HepG2 (cell line): ENCODE measurements around the gene NDUFAF8. TPM values are rescaled to one million over a fixed set of nuclear protein-coding genes. Genes with fewer than 3 reads are reported as not detected.

Experiments used
- polyA plus RNA-seq, 8 experiments: library from polyadenylated mRNA; depleted of rRNA in 3 of 8; stranded (reverse) in 7 of 8; unstranded in 1 of 8; fragments of >200 nt; fragmentation: Illumina TruSeq in 4 of 8; extraction: Trizol in 4 of 8; gene quantifications; 2 replicates each; pipeline versions ENCODE4 v1.2.1 to v1.2.3, GENCODE V29; 2011 to 2016; ENCODE audit warnings: low read depth in 4 of 8, missing spikeins in 1 of 8, mixed read lengths in 1 of 8; ENCODE audit not compliant: insufficient read depth in 1 of 8
- total RNA-seq, 5 experiments: library from RNA; depleted of rRNA; stranded (reverse); fragments of >200 nt; fragmentation: Illumina TruSeq; extraction: Trizol; gene quantifications; 2 replicates each; pipeline ENCODE4 v1.2.3, GENCODE V29; 2016; ENCODE audit warnings: low read depth in 1 of 5

NDUFAF8 gene
- total and polyA plus RNA-seq, 2 of the 13 experiments (the other 11 are each of a cell fraction or from before 2014, with no cell fraction given) = 75.6 to 233 TPM

Other genes with a start within 250 kb of the NDUFAF8 start
- 24.2 and 24.6 TPM in 2 replicates for gene CHMP6, start 247.5 kb upstream of the NDUFAF8 start, total RNA-seq (2016; rRNA removed; fragmentation: Illumina TruSeq; extraction: Trizol)
- gene CHMP6, start 247.5 kb upstream of the NDUFAF8 start, polyA plus RNA-seq (2011; rRNA removed) = 11.1 and 17.7 TPM in 2 replicates
- 16.3 and 22.5 TPM in 2 replicates for gene BAIAP2, start 204.2 kb upstream of the NDUFAF8 start, total RNA-seq (2016; rRNA removed; fragmentation: Illumina TruSeq; extraction: Trizol)
- 24.0 and 29.8 TPM in 2 replicates for gene BAIAP2, start 204.2 kb upstream of the NDUFAF8 start, polyA plus RNA-seq (2011; rRNA removed)
- 0.18 TPM in 1 of 2 replicates, not detected in the other for gene PVALEF, start 73.8 kb upstream of the NDUFAF8 start, total RNA-seq (2016; rRNA removed; fragmentation: Illumina TruSeq; extraction: Trizol)
- gene PVALEF, start 73.8 kb upstream of the NDUFAF8 start, polyA plus RNA-seq (2011; rRNA removed) = 0.18 and 0.24 TPM in 2 replicates
- 6.1 and 8.4 TPM in 2 replicates for gene AATK, start 73.1 kb upstream of the NDUFAF8 start, total RNA-seq (2016; rRNA removed; fragmentation: Illumina TruSeq; extraction: Trizol)
- gene AATK, start 73.1 kb upstream of the NDUFAF8 start, polyA plus RNA-seq (2011; rRNA removed) = 2.9 and 5.2 TPM in 2 replicates
- gene CEP131, start 16.4 kb upstream of the NDUFAF8 start, total RNA-seq (2016; rRNA removed; fragmentation: Illumina TruSeq; extraction: Trizol) = 11.1 and 16.8 TPM in 2 replicates
- gene CEP131, start 16.4 kb upstream of the NDUFAF8 start, polyA plus RNA-seq (2011; rRNA removed) = 5.0 and 5.6 TPM in 2 replicates
- 8.5 and 18.8 TPM in 2 replicates for gene TEPSIN, start 263 bp upstream of the NDUFAF8 start, total RNA-seq (2016; rRNA removed; fragmentation: Illumina TruSeq; extraction: Trizol)
- 16.1 and 19.7 TPM in 2 replicates for gene TEPSIN, start 263 bp upstream of the NDUFAF8 start, polyA plus RNA-seq (2011; rRNA removed)
- 23.0 and 55.8 TPM in 2 replicates for gene SLC38A10, start 56.0 kb downstream of the NDUFAF8 start, total RNA-seq (2016; rRNA removed; fragmentation: Illumina TruSeq; extraction: Trizol)
- 23.4 and 33.6 TPM in 2 replicates for gene SLC38A10, start 56.0 kb downstream of the NDUFAF8 start, polyA plus RNA-seq (2011; rRNA removed)
- gene BAHCC1, start 156.1 kb downstream of the NDUFAF8 start, total RNA-seq (2016; rRNA removed; fragmentation: Illumina TruSeq; extraction: Trizol) = 0.94 and 1.7 TPM in 2 replicates
- 1.4 TPM in 2 replicates for gene BAHCC1, start 156.1 kb downstream of the NDUFAF8 start, polyA plus RNA-seq (2011; rRNA removed)